IMR-90 (cell line): ENCODE measurements around the gene STXBP2. TPM values are rescaled to one million over a fixed set of nuclear protein-coding genes. Genes with fewer than 3 reads are reported as not detected.

ENCODE experiments used
- ATAC-seq: fragments of 200-7000 bp; cut with Tn5 transposase; 2 replicates; pipeline ENCODE4 v1.9.1; 2020; ENCODE audit warnings: low read depth, mild to moderate bottlenecking, moderate library complexity
- BruUV-seq: library from RNA; stranded (reverse); fragments of 400-500 nt; replicated peaks from 2 replicates; lab custom pipeline; 2021; lab: Mats Ljungman, UMichigan
- CTCF ChIA-PET: fragments of 300-600 bp; formaldehyde crosslinking; extraction: SDS; loops from one replicate; lab custom pipeline; 2021; ENCODE audit warnings: antibody characterized with exemption; lab: Yijun Ruan, JAX
- POLR2A ChIA-PET: fragments of 300-600 bp; sonication (Branson Sonifier 250); formaldehyde crosslinking; loops from one replicate; lab custom pipeline; 2022; ENCODE audit warnings: antibody characterized with exemption; ENCODE audit not compliant: unreplicated experiment; lab: Charles Lee
- DNase-seq: peaks from one replicate; pipeline ENCODE4 v3.0.0; 2013
- H2AFZ ChIP-seq: replicated peaks from 2 replicates; pipeline ENCODE3; 2013; ENCODE audit warnings: low read length, mild to moderate bottlenecking; ENCODE audit not compliant: poor library complexity
- H2AK5ac ChIP-seq: 2 replicates; pipeline ENCODE4 v1.6.1; 2013; ENCODE audit warnings: low read depth, low read length, inconsistent platforms
- H2AK9ac ChIP-seq: replicated peaks from 2 replicates; pipeline ENCODE3; 2013; ENCODE audit warnings: mild to moderate bottlenecking, low read depth, low read length, moderate library complexity; ENCODE audit not compliant: poor library complexity
- H2BK120ac ChIP-seq: 2 replicates; pipeline ENCODE4 v1.6.1; 2013; ENCODE audit warnings: low read depth, low read length, inconsistent platforms
- H2BK15ac ChIP-seq: 3 replicates; pipeline ENCODE4 v1.6.1; 2013; ENCODE audit warnings: low read depth, low read length, inconsistent platforms
- H2BK20ac ChIP-seq: 2 replicates; pipeline ENCODE4 v1.6.1; 2013; ENCODE audit warnings: low read depth, mild to moderate bottlenecking, inconsistent platforms, low read length, moderate library complexity
- H2BK5ac ChIP-seq: 2 replicates; pipeline ENCODE4 v1.6.1; 2013; ENCODE audit warnings: mild to moderate bottlenecking, low read depth, low read length, inconsistent platforms; ENCODE audit not compliant: poor library complexity, severe bottlenecking
- H3K14ac ChIP-seq: replicated peaks from 2 replicates; pipeline ENCODE4 v1.6.1; 2013; ENCODE audit warnings: low read depth, low read length, inconsistent platforms
- H3K18ac ChIP-seq: 2 replicates; pipeline ENCODE4 v1.6.1; 2013; ENCODE audit warnings: low read depth, low read length, control low read depth
- H3K23ac ChIP-seq: 2 replicates; pipeline ENCODE4 v1.6.1; 2013; ENCODE audit warnings: low read depth, low read length, inconsistent platforms
- H3K27ac ChIP-seq: 2 replicates; pipeline ENCODE4 v1.5.1; 2013; ENCODE audit warnings: mild to moderate bottlenecking, control low read depth, low read length; ENCODE audit not compliant: insufficient read depth
- H3K27me3 ChIP-seq: 2 replicates; pipeline ENCODE4 v1.6.1; 2013; ENCODE audit warnings: low read length; ENCODE audit not compliant: control insufficient read depth, insufficient read depth
- H3K36me3 ChIP-seq: 2 replicates; pipeline ENCODE4 v1.6.1; 2013; ENCODE audit warnings: low read length, mixed read lengths; ENCODE audit not compliant: control insufficient read depth, insufficient read depth
- H3K4ac ChIP-seq: 2 replicates; pipeline ENCODE4 v1.6.1; 2013; ENCODE audit warnings: low read depth, low read length, inconsistent platforms
- H3K4me1 ChIP-seq: 2 replicates; pipeline ENCODE4 v1.6.1; 2013; ENCODE audit warnings: low read length, mixed read lengths; ENCODE audit not compliant: control insufficient read depth, insufficient read depth
- H3K4me2 ChIP-seq: 2 replicates; pipeline ENCODE4 v1.6.1; 2013; ENCODE audit warnings: low read depth, mild to moderate bottlenecking, control low read depth, low read length, moderate library complexity
- H3K4me3 ChIP-seq: 2 replicates; pipeline ENCODE4 v1.5.1; 2013; ENCODE audit warnings: low read depth, mild to moderate bottlenecking, control low read depth, low read length, moderate library complexity; ENCODE audit not compliant: insufficient read depth
- H3K56ac ChIP-seq: 2 replicates; pipeline ENCODE4 v1.6.1; 2013; ENCODE audit warnings: low read length, inconsistent platforms; ENCODE audit not compliant: insufficient read depth; ENCODE audit errors: extremely low read depth
- H3K79me1 ChIP-seq, 2 experiments: 2 replicates each; pipeline ENCODE4 v1.6.1; 2013; ENCODE audit warnings: low read length in 2 of 2, inconsistent platforms in 1 of 2, low read depth in 1 of 2
- H3K9ac ChIP-seq: 2 replicates; pipeline ENCODE4 v1.6.1; 2013; ENCODE audit warnings: low read depth, low read length, control low read depth
- H3K9me1 ChIP-seq: 2 replicates; pipeline ENCODE4 v1.6.1; 2013; ENCODE audit warnings: low read length, inconsistent platforms; ENCODE audit not compliant: insufficient read depth
- H3K9me3 ChIP-seq: 2 replicates; pipeline ENCODE4 v1.6.1; 2013; ENCODE audit warnings: low read length; ENCODE audit not compliant: control insufficient read depth, insufficient read depth
- H4K20me1 ChIP-seq: 2 replicates; pipeline ENCODE4 v1.6.1; 2013; ENCODE audit warnings: low read length, inconsistent platforms; ENCODE audit not compliant: insufficient read depth
- H4K5ac ChIP-seq: 2 replicates; pipeline ENCODE4 v1.6.1; 2013; ENCODE audit warnings: mild to moderate bottlenecking, low read depth, low read length, control low read depth
- H4K8ac ChIP-seq, 2 experiments: 2 replicates each; pipeline ENCODE4 v1.6.1; 2013; ENCODE audit warnings: low read depth in 2 of 2, low read length in 2 of 2, control low read depth in 1 of 2, inconsistent platforms in 1 of 2
- H4K91ac ChIP-seq: 2 replicates; pipeline ENCODE4 v1.6.1; 2013; ENCODE audit warnings: low read depth, low read length, inconsistent platforms; ENCODE audit not compliant: insufficient read depth
- MAFK ChIP-seq: IDR thresholded peaks from 2 replicates; pipeline ENCODE4 v1.6.1; 2012; ENCODE audit warnings: low read depth, low read length, improper control_type of control experiment
- WGBS, 2 experiments: methylation state at CpG; one replicate each; pipeline versions ENCODE4 v1.1.5 to v1.1.7; 2013; ENCODE audit warnings: missing lambda C conversion rate in 2 of 2; ENCODE audit not compliant: insufficient read length in 1 of 2; ENCODE audit errors: extremely low coverage in 2 of 2; 5-methylcytosine and 5-hydroxymethylcytosine counted together
- dilution Hi-C: fragments of 300-500 bp; cut with HindIII; formaldehyde crosslinking; loops from one replicate; pipeline ENCODE4 v1.14.3; 2018; ENCODE audit warnings: low sequenced_read_pairs; ENCODE audit not compliant: unreplicated experiment
- in situ Hi-C: fragments of 300-500 bp; cut with MboI; formaldehyde crosslinking; loops from 3 replicates; pipeline ENCODE4 v1.14.3; 2019; ENCODE audit warnings: low sequenced_read_pairs, inconsistent platforms, mixed read lengths
- intact Hi-C: fragments of 100-400 bp; cut with micrococcal nuclease; formaldehyde crosslinking; loops from 2 replicates; pipeline ENCODE4 v1.10.0; 2022
- polyA plus RNA-seq, 3 experiments: library from polyadenylated mRNA; depleted of rRNA; stranded (reverse); fragments of >200 nt; gene quantifications; 2 replicates each; pipeline ENCODE4 v1.2.3, GENCODE V29; 2012; ENCODE audit warnings: low replicate concordance in 1 of 3
- total RNA-seq: library from RNA; depleted of rRNA; stranded (reverse); fragments of >200 nt; gene quantifications from 2 replicates; pipeline ENCODE4 v1.2.3, GENCODE V29; 2012

Gene STXBP2
- total and polyA plus RNA-seq, 2 of the 4 experiments (the other 2 are of a cell fraction): 3.9 to 12.6 TPM

- H3K4ac ChIP-seq: no peak overlapping the region
- no peak overlapping the region for H4K5ac ChIP-seq
- no peak overlapping the region for H2BK120ac ChIP-seq
- no peaks in the 10 kb centered on the region for H3K9me1 ChIP-seq
- no peaks in the 10 kb centered on the region for H3K36me3 ChIP-seq
- intact Hi-C loops (no loop called here), dilution Hi-C loops (no loop called here), in situ Hi-C loops (no loop called here)
- H2AK9ac ChIP-seq: no peak overlapping the region
- DNase-seq (peak; percentile 73), ATAC-seq (peak; percentile 60)
- no peak overlapping the region for H2AFZ ChIP-seq
- no peak overlapping the region for H2BK20ac ChIP-seq
- no peaks in the 10 kb centered on the region for H3K9me3 ChIP-seq
- H4K91ac ChIP-seq: no peak overlapping the region
- H3K27me3 ChIP-seq: peaks cover 15% of the 10 kb centered on the region
- H2BK15ac ChIP-seq: no peak overlapping the region
- H3K4me1 ChIP-seq: no peaks in the 10 kb centered on the region
- no peak overlapping the region for H2BK5ac ChIP-seq
- no peak overlapping the region for H2AK5ac ChIP-seq
- no peak overlapping the region for H3K14ac ChIP-seq
- H3K79me1 ChIP-seq: no peaks in the 10 kb centered on the region
- H3K4me3 ChIP-seq: no peak overlapping the region
- ChIA-PET CTCF (no interaction called here), POLR2A (no interaction called here)
- no TSS peak for BruUV-seq
- no peak overlapping the region for H3K27ac ChIP-seq
- no peak overlapping the region for H3K18ac ChIP-seq
- no peak overlapping the region for H3K4me2 ChIP-seq
- H3K23ac ChIP-seq: no peak overlapping the region
- no peak overlapping the region for H3K56ac ChIP-seq
- H4K8ac ChIP-seq: no peak overlapping the region
- WGBS, 2 experiments: 0% methylated on average over 1 of the region's 4 CpGs; no CpG with 5 or more reads in 1 of the 2 experiments
- H3K9ac ChIP-seq: no peak overlapping the region
- H4K20me1 ChIP-seq: no peaks in the 10 kb centered on the region
- no peak for TF ChIP-seq MAFK
Observed at GRCh38 chr19:7665076-7665475, 28.2 kb downstream of the STXBP2 start.
